Neural progenitor cell (in vitro differentiated cells): ENCODE data around the gene MED13L. TPM values are rescaled to one million over a fixed set of nuclear protein-coding genes. Genes with fewer than 3 reads are reported as not detected.

Source experiments
- DNase-seq: peaks from one replicate; pipeline ENCODE4 v3.0.0-alpha.2; 2016; ENCODE audit warnings: low spot score
- H2AFZ ChIP-seq: fragments of 200-600 bp; sonication (generic); replicated peaks from 2 replicates; pipeline ENCODE4 v1.6.1; 2016; ENCODE audit warnings: antibody characterized with exemption
- H3F3A ChIP-seq: fragments of 200-600 bp; sonication (generic); 2 replicates; pipeline ENCODE4 v1.6.1; 2016; ENCODE audit warnings: antibody characterized with exemption, low read depth
- H3K27ac ChIP-seq: fragments of 200-600 bp; sonication (generic); 2 replicates; pipeline ENCODE4 v1.5.1; 2016; ENCODE audit warnings: mild to moderate bottlenecking
- H3K27me3 ChIP-seq: fragments of 200-600 bp; sonication (generic); 2 replicates; pipeline ENCODE4 v1.6.1; 2016; ENCODE audit warnings: mild to moderate bottlenecking, moderate library complexity
- H3K36me3 ChIP-seq: fragments of 200-600 bp; sonication (generic); 2 replicates; pipeline ENCODE4 v1.5.1; 2016
- H3K4me1 ChIP-seq: fragments of 200-600 bp; sonication (generic); 2 replicates; pipeline ENCODE4 v1.6.1; 2016; ENCODE audit warnings: mixed run types
- H3K4me2 ChIP-seq: fragments of 200-600 bp; sonication (generic); 2 replicates; pipeline ENCODE4 v1.6.1; 2016
- H3K4me3 ChIP-seq: fragments of 200-600 bp; sonication (generic); 2 replicates; pipeline ENCODE4 v1.5.1; 2016
- H3K79me2 ChIP-seq: fragments of 200-600 bp; sonication (generic); 2 replicates; pipeline ENCODE4 v1.6.1; 2016; ENCODE audit warnings: low read depth
- H3K9ac ChIP-seq: fragments of 200-600 bp; sonication (generic); 2 replicates; pipeline ENCODE4 v1.6.1; 2016
- H3K9me3 ChIP-seq: fragments of 200-600 bp; sonication (generic); 2 replicates; pipeline ENCODE4 v1.5.1; 2016; ENCODE audit warnings: low read depth
- H4K20me1 ChIP-seq: fragments of 200-600 bp; sonication (generic); 2 replicates; pipeline ENCODE4 v1.6.1; 2016; ENCODE audit warnings: low read depth
- H3K27ac Mint-ChIP-seq: 3 replicates; pipeline ENCODE4 v1.8.0; 2021; ENCODE audit warnings: mixed read lengths
- H3K27me3 Mint-ChIP-seq: 2 replicates; pipeline ENCODE4 v1.8.0; 2022; ENCODE audit warnings: low read depth, mild to moderate bottlenecking, inconsistent platforms, moderate library complexity, mixed read lengths; ENCODE audit not compliant: insufficient read depth
- H3K36me3 Mint-ChIP-seq: 3 replicates; pipeline ENCODE4 v1.8.0; 2021; ENCODE audit warnings: mixed read lengths
- H3K4me1 Mint-ChIP-seq: 3 replicates; pipeline ENCODE4 v1.8.0; 2021; ENCODE audit warnings: mixed read lengths
- H3K4me3 Mint-ChIP-seq: 3 replicates; pipeline ENCODE4 v1.8.0; 2021; ENCODE audit warnings: mild to moderate bottlenecking, moderate library complexity, mixed read lengths
- H3K9me3 Mint-ChIP-seq: 3 replicates; pipeline ENCODE4 v1.8.0; 2020; ENCODE audit warnings: mixed read lengths
- CTCF ChIP-seq: fragments of 200-600 bp; sonication (generic); IDR thresholded peaks from 2 replicates; pipeline ENCODE4 v1.5.1; 2017; ENCODE audit warnings: antibody characterized with exemption, mild to moderate bottlenecking
- EZH2 ChIP-seq: fragments of 200-600 bp; sonication (generic); IDR thresholded peaks from 2 replicates; pipeline ENCODE4 v1.6.1; 2017; ENCODE audit warnings: antibody characterized with exemption, mild to moderate bottlenecking, moderate library complexity
- EZH2phosphoT487 ChIP-seq: fragments of 200-600 bp; sonication (generic); IDR thresholded peaks from 2 replicates; pipeline ENCODE4 v1.6.1; 2017; ENCODE audit warnings: antibody characterized with exemption
- total RNA-seq: library from RNA; depleted of rRNA; stranded (reverse); fragments of >200 nt; gene quantifications from 2 replicates; pipeline ENCODE4 v1.2.3, GENCODE V29; 2015; ENCODE audit warnings: low replicate concordance

The MED13L gene
- total RNA-seq, 1 donor from 2014 or later: 149 TPM

- Histone ChIP-seq H3K9ac (no peak overlapping the region), H3K27me3 (no peaks in the 10 kb centered on the region), H2AFZ (no peak overlapping the region), H3K36me3 (no peaks in the 10 kb centered on the region), H3F3A (peaks cover 39% of the 10 kb centered on the region), H4K20me1 (peaks cover 98% of the 10 kb centered on the region), H3K4me1 (peaks cover 62% of the 10 kb centered on the region), H3K79me2 (peaks cover 100% of the 10 kb centered on the region), H3K4me2 (no peak overlapping the region), H3K9me3 (no peaks in the 10 kb centered on the region), H3K27ac (no peak overlapping the region), H3K4me3 (no peak overlapping the region)
- no peaks in the 10 kb centered on the region for H3K27me3 Mint-ChIP-seq
- no peaks in the 10 kb centered on the region for H3K9me3 Mint-ChIP-seq
- no peaks in the 10 kb centered on the region for H3K36me3 Mint-ChIP-seq
- H3K4me3 Mint-ChIP-seq: no peak overlapping the region
- H3K27ac Mint-ChIP-seq: no peak overlapping the region
- DNase-seq: no peak
- H3K4me1 Mint-ChIP-seq: peaks cover 28% of the 10 kb centered on the region
- no peak for TF ChIP-seq EZH2
Measured at GRCh38 chr12:116180448-116180847, 97.0 kb downstream of the MED13L start.

- Mint-ChIP-seq H3K4me3 (no peak overlapping the region), H3K27me3 (peaks cover 2% of the 10 kb centered on the region), H3K36me3 (no peaks in the 10 kb centered on the region), H3K9me3 (no peaks in the 10 kb centered on the region), H3K4me1 (peaks cover 19% of the 10 kb centered on the region), H3K27ac (no peak overlapping the region)
- Histone ChIP-seq H3K36me3 (no peaks in the 10 kb centered on the region), H3K4me1 (peaks cover 61% of the 10 kb centered on the region), H3K4me3 (no peak overlapping the region), H3K9me3 (no peaks in the 10 kb centered on the region), H2AFZ (no peak overlapping the region), H3K27ac (no peak overlapping the region), H4K20me1 (peaks cover 98% of the 10 kb centered on the region), H3K79me2 (peaks cover 100% of the 10 kb centered on the region), H3K4me2 (no peak overlapping the region), H3K27me3 (no peaks in the 10 kb centered on the region), H3F3A (peaks cover 33% of the 10 kb centered on the region), H3K9ac (no peak overlapping the region)
- no peak for DNase-seq
- TF ChIP-seq CTCF (no peak), EZH2phosphoT487 (no peak), EZH2 (no peak)
Measured at GRCh38 chr12:116179384-116179783, 98.1 kb downstream of the MED13L start.

GRCh38 chr12:116177017-116177416, 100.5 kb downstream of the MED13L start:
- Histone ChIP-seq H3K27me3 (no peaks in the 10 kb centered on the region), H4K20me1 (peaks cover 98% of the 10 kb centered on the region), H3K9ac (no peak overlapping the region), H3F3A (peaks cover 10% of the 10 kb centered on the region), H3K9me3 (no peaks in the 10 kb centered on the region), H2AFZ (no peak overlapping the region), H3K27ac (no peak overlapping the region), H3K4me2 (no peak overlapping the region), H3K36me3 (no peaks in the 10 kb centered on the region), H3K79me2 (peaks cover 100% of the 10 kb centered on the region), H3K4me1 (peaks cover 45% of the 10 kb centered on the region), H3K4me3 (no peak overlapping the region)
- Mint-ChIP-seq H3K27ac (no peak overlapping the region), H3K9me3 (no peaks in the 10 kb centered on the region), H3K4me3 (no peak overlapping the region), H3K36me3 (no peaks in the 10 kb centered on the region), H3K4me1 (peaks cover 10% of the 10 kb centered on the region), H3K27me3 (peaks cover 2% of the 10 kb centered on the region)
- no peak for TF ChIP-seq EZH2phosphoT487
- TF ChIP-seq EZH2: no peak
- TF ChIP-seq CTCF: no peak
- DNase-seq: no peak

- no peaks in the 10 kb centered on the region for H3K9me3 Mint-ChIP-seq
Measured at GRCh38 chr12:116174904-116175303, 102.6 kb downstream of the MED13L start.

More at GRCh38 chr12:116174904-116175303, 102.6 kb downstream of the MED13L start:
- Mint-ChIP-seq H3K36me3 (no peaks in the 10 kb centered on the region), H3K27me3 (peaks cover 2% of the 10 kb centered on the region), H3K4me3 (no peak overlapping the region), H3K4me1 (peaks cover 9% of the 10 kb centered on the region), H3K27ac (no peak overlapping the region)
- Histone ChIP-seq H3K9me3 (no peaks in the 10 kb centered on the region), H4K20me1 (peaks cover 98% of the 10 kb centered on the region), H3K4me1 (peaks cover 42% of the 10 kb centered on the region), H3K36me3 (no peaks in the 10 kb centered on the region), H3K27ac (no peak overlapping the region), H3K4me3 (no peak overlapping the region), H3K79me2 (peaks cover 100% of the 10 kb centered on the region), H2AFZ (no peak overlapping the region), H3K27me3 (no peaks in the 10 kb centered on the region), H3K9ac (no peak overlapping the region), H3F3A (peaks cover 9% of the 10 kb centered on the region), H3K4me2 (no peak overlapping the region)
- no peak for DNase-seq
- TF ChIP-seq EZH2: no peak
- TF ChIP-seq CTCF: no peak
- TF ChIP-seq EZH2phosphoT487: no peak
